GM21360 (cell line): ENCODE data around the gene DCAF6.
"Not testable (repeated sequence)": the region's sequence is repeated elsewhere in the genome, so short reads cannot be mapped to it uniquely, and the experiment has no call there.

ENCODE experiments used
- ATAC-seq: cut with Tn5 transposase; IDR thresholded peaks from one replicate; pipeline ENCODE4 v1.9.1; 2021; ENCODE audit warnings: mild to moderate bottlenecking, moderate library complexity; ENCODE audit not compliant: unreplicated experiment

The DCAF6 gene

GRCh38 chr1:168007691-168008090 is 71.2 kb downstream of the DCAF6 start:
- ATAC-seq = no peak

DNA sequence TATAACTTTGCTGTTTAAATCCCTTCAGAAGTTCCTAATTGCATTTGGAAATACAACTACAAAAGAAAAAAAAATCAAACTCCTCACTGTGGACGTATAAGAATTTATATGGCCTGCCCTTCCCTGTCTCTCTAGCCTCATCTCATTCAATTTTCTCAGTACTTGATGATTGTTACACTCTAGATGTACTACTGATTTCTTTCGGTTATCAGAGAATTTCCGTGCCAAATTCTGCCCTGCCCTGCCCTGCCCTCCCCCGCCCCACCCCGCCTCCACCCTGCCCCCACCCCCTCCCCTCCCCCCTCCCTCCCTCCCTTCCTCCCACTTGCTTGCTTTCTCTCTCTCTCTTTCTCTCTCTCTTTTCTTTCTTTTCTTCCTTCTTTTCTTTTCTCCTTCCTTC is 72.1 kb downstream of the DCAF6 start:
- ATAC-seq = no peak

DNA sequence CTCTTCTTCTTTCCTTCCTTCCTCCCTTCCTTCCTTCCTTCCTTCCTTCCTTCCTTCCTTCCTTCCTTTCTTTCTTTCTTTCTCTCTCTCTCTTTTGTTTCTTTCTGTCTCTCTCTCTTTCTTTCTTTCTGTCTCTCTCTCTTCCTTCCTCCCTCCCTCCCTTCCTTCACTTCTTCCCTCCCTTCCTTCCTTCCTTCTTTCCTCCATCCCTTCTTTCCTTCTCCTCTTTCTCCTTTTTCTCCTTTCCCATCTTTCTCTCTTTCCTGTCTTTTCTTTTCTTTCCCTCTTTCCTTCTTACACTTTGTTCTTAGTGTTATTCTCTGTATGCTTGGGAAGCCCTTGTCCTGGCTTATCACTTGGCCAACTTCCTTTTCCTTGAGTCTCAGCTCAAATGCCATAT is 72.8 kb downstream of the DCAF6 start:
- no peak for ATAC-seq

DNA sequence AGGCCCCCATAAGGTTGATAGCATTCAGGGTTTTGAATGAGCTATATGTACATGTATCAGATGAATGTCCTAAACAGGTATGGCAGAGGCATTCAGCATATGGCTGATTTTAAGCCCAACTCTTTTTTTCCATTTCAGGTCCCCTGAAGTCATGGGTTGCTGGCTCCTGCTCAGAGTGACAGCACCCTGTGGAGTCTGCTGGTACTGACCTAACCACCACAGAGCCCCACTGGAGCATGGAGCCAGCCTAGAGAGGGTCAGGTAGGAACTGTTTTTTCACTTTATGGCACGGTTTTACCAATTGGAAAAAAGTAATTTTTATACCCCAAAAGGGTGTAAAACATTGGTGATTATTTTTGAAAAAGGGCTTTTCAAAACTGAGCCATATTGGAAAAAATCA is 82.9 kb downstream of the DCAF6 start:
- no peak for ATAC-seq

DNA sequence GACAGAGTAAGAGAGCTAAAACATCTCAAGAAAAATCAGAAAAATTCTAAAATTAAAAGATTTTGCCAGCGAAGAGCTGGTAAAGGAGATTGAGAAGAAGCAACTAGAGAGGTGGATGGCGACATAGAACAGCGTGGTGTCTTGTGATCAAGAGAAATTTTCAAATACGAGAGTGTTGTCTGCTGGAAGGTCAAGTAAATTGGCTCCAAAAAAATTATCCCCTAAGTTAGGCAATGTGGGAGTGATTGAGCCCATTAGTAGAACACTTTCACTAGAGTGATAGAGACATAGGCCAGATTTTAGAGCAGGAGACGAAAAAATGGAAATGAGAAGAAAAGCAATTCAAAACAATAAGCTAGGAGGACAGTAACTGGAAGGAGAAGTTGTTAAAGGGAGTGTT is 94.7 kb downstream of the DCAF6 start:
- ATAC-seq = no peak

DNA sequence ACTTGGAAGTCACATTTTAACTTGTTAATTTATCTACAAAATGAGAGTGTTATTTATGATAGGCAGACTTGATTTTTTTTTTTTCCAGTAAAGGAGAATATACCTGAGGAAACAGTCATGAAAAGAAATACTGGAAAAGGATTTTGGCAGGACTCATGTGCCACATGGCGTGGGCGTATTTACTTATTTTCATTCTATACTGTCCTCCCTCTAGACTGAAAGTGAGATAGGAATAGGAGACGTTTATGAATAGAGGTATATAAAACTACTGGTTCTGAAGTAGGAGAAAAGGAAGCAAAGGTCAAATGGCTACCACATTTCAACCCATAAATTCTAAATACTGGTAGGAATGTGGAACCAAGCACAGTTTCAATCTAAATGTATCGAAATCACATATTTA is 95.1 kb downstream of the DCAF6 start:
- no peak for ATAC-seq

GRCh38 chr1:168032029-168032428 is 95.5 kb downstream of the DCAF6 start:
- no peak for ATAC-seq

DNA sequence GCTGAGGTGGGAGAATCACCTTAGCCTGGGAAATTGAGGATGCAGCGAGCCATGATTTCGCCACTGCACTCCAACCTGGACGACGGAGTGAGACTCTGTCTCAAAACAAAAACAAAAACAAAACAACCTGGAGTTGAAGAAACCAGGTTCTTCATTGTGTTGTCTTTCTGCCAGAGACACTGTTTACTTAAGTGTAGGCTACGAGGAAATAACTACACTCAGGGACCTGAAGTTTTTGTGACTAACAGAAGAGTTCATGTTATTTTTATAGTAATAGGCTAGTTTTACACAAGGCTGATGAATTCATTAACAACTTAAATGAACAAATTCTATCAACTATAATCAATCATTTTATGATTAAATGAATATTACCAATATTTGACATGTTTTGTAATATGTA is 98.9 kb downstream of the DCAF6 start:
- ATAC-seq = no peak

DNA sequence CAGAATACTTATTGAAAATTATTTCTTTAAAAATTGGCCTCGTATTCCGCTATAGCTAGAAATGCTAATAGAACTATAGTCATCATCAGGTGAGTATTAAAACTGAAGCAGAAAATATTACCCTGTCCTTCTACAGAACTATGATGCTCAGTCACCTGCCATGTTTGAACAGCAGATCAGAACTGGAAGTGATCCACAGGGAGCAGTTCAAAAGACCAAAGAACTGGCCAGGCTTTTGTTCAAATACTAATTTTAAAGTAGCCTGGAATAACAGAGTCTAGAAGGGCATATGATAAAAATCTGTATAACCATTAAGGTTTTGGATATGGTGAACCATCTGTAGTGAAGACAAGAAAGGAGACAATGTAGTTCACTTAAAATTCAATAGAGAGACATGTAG is 105.9 kb downstream of the DCAF6 start:
- ATAC-seq = no peak

DNA sequence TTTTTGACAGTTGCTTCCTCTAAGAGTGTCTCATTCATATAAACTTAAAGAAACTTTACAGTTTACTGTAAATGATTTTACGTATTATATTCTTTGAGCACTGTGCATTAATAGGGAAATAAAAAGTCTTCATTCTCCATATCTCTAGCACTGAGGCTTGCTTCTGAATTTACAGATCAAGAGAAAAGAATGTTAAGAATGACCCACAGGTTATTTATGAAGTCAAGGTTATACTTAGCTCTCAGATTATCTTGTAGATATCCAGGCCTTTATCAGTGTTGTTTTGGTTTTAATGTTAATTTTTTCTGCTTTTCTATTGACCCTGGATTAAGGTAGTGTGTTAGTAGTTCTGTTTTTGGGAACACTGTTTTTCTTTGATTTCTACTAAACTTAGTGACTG is 108.8 kb downstream of the DCAF6 start:
- no peak for ATAC-seq

GRCh38 chr1:168050307-168050706 is 113.8 kb downstream of the DCAF6 start:
- no peak for ATAC-seq

- no peak for ATAC-seq
Observed at GRCh38 chr1:168050880-168051279, 114.4 kb downstream of the DCAF6 start.

DNA sequence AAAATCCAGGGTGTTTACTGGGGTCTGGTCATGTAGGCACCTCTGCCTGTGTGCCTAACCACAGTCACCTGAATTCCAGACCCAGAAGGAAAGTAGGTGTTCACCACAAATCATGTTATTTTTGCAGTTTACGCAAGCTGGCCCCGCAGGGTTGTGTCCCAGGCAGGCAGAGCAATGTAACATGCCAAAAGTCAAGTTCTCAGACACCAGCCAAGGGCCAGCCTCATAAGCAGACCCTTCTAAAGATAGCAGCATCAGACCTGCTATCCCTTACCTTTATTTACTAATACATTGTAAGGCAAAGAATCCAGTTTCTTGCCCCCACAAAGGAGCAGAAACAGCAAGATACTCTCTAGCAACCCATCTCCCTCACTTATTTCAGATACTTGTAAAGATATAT is 117.2 kb downstream of the DCAF6 start:
- no peak for ATAC-seq

DNA sequence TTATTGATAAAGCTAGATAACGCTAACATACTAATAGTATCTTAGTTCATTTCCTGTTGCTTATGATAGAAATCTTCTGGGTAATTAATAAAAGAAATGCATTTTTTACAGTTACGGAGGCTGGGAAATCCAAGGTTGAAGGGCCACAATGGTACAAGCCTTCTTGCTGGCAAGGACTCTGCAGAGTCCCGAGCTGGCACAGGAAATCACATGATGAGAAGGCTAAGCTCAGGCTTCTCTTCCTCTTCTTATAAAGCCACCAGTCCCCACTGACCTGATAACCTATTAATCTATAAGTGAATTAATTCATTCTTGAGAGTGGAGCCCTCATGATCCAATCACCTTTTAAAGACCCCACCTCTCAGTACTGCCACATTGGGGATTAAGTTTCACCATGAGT is 117.6 kb downstream of the DCAF6 start:
- no peak for ATAC-seq

- ATAC-seq = not testable (repeated sequence)
Observed at GRCh38 chr1:168056152-168056551, 119.7 kb downstream of the DCAF6 start.

- ATAC-seq = no peak
Observed at GRCh38 chr1:168057355-168057754, 120.9 kb downstream of the DCAF6 start.

GRCh38 chr1:168057921-168058320 is 121.4 kb downstream of the DCAF6 start:
- no peak for ATAC-seq

GRCh38 chr1:168064216-168064615 is 127.7 kb downstream of the DCAF6 start:
- no peak for ATAC-seq

DNA sequence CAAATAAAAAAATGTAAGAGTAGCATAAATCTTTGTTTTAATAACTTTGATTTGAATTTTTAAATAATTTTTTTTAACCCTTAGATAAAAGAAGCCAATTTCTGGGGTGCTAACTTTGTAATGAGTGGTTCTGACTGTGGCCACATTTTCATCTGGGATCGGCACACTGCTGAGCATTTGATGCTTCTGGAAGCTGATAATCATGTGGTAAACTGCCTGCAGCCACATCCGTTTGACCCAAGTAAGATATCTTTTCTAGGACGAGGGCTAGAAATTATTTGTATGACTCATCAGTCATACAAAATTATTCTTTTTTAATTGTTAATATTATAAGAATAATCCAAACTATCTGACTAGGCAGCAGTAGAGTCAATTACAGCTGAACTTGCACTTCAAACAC is 129.0 kb downstream of the DCAF6 start:
- ATAC-seq = no peak

GRCh38 chr1:168069384-168069783 is 132.9 kb downstream of the DCAF6 start:
- no peak for ATAC-seq

DNA sequence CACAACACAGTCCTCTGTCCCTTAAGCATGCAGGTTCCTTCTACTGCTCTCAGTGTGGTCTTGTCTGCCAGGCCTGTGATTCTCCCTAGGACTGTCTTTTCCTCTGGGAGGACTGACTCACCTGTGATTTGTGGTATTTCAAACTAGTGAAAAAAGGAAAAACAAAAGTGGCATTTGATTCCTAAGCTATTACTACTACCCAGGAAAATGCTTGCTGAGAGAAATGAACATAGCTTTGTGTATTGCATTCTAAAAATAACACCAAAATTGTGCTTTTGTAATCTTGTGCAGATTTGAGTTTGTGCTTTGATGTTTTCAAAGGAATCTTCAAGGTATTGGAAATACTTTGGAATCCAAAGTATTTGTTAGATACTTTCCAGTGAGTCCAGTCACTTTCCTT is 143.3 kb downstream of the DCAF6 start:
- ATAC-seq = no peak

DNA sequence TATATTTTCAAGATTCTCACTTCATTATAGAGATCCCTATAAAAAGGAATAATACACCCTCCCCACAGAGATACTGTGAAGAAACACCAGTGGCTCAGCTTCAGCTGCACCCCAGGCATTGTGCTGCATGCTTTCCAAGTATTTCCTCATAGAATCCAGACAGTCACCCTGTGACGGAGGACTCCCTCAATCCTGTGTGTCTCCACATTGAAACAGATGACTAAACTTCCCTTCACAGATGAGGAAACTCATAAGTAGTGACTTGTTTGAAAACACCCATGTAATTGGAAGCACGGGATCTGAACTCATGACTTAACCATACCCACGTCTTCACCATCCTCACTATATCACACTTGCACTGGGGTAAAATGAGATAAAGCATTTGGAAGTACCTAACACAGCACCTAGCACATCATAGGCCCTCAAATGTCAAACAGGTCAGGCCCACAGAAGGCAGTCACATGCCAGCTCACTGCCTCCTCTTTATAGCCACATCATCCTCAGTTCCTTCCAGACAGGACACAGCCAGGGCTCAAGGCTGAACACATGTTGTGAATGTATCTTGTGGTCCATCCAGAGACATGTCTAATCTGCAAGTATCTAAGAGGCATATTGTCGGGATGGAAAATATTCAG is 145.0 kb downstream of the DCAF6 start:
- no peak for ATAC-seq
